Natural killer cell (primary cell): ENCODE data around the gene RASL11A. TPM values are rescaled to one million over a fixed set of nuclear protein-coding genes. Genes with fewer than 3 reads are reported as not detected.
A peak's percentile ranks its signal among the peaks of the same experiment; 100 is the strongest.
"Not testable (repeated sequence)": the region's sequence is repeated elsewhere in the genome, so short reads cannot be mapped to it uniquely, and the experiment has no call there.

Experiments
- ATAC-seq, 3 donors: fragments of 150-1000 bp in 2 of 3; fragments of 200-7000 bp in 1 of 3; cut with Tn5 transposase; 1 replicate in 1 of 3; 2 replicates in 2 of 3; pipeline ENCODE4 v1.10.0; 2021; ENCODE audit warnings: mild to moderate bottlenecking in 2 of 3, moderate library complexity in 2 of 3
- DNase-seq, 2 donors: peaks; one replicate each; pipeline versions ENCODE4 v3.0.0 to v3.0.0-alpha.2; 2013 to 2021; ENCODE audit warnings: mixed read lengths in 1 of 2
- H3K27ac ChIP-seq: one replicate; pipeline ENCODE4 v1.5.1; 2013; ENCODE audit warnings: mild to moderate bottlenecking, low read length
- H3K27me3 ChIP-seq: one replicate; pipeline ENCODE4 v1.6.1; 2013; ENCODE audit warnings: low read length; ENCODE audit not compliant: control insufficient read depth, insufficient read depth
- H3K36me3 ChIP-seq: one replicate; pipeline ENCODE4 v1.6.1; 2013; ENCODE audit warnings: low read length; ENCODE audit not compliant: control insufficient read depth, insufficient read depth
- H3K4me1 ChIP-seq: one replicate; pipeline ENCODE4 v1.6.1; 2013; ENCODE audit warnings: low read length; ENCODE audit not compliant: control insufficient read depth, insufficient read depth
- H3K4me3 ChIP-seq: one replicate; pipeline ENCODE4 v1.5.1; 2013; ENCODE audit warnings: low read length
- H3K9me3 ChIP-seq: one replicate; pipeline ENCODE4 v1.6.1; 2013; ENCODE audit warnings: low read length; ENCODE audit not compliant: control insufficient read depth, insufficient read depth
- H3K27ac Mint-ChIP-seq, 2 donors: one replicate each; pipeline ENCODE4 v1.8.0; 2022; ENCODE audit warnings: mild to moderate bottlenecking in 2 of 2, mixed read lengths in 2 of 2, moderate library complexity in 1 of 2
- H3K27me3 Mint-ChIP-seq, 2 donors: one replicate each; pipeline ENCODE4 v1.8.0; 2022; ENCODE audit warnings: low read depth in 2 of 2, mixed read lengths in 2 of 2
- H3K36me3 Mint-ChIP-seq: one replicate; pipeline ENCODE4 v1.8.0; 2022; ENCODE audit warnings: mixed read lengths
- H3K4me1 Mint-ChIP-seq, 2 donors: one replicate each; pipeline ENCODE4 v1.8.0; 2022; ENCODE audit warnings: mixed read lengths in 2 of 2
- H3K4me3 Mint-ChIP-seq: one replicate; pipeline ENCODE4 v1.8.0; 2022; ENCODE audit warnings: mild to moderate bottlenecking, moderate library complexity, mixed read lengths
- H3K9me3 Mint-ChIP-seq, 2 donors: one replicate each; pipeline ENCODE4 v1.8.0; 2022; ENCODE audit warnings: mixed read lengths in 2 of 2
- CTCF ChIP-seq: fragments of 200-600 bp; IDR thresholded peaks from one replicate; pipeline ENCODE4 v1.8.0; 2022; ENCODE audit warnings: antibody characterized with exemption
- WGBS: methylation state at CpG from one replicate; pipeline ENCODE4 v1.1.7; 2013; ENCODE audit warnings: missing lambda C conversion rate; ENCODE audit not compliant: insufficient coverage; 5-methylcytosine and 5-hydroxymethylcytosine counted together
- intact Hi-C: fragments of 100-400 bp; cut with micrococcal nuclease; formaldehyde crosslinking; loops from one replicate; pipeline ENCODE4 v1.14.2; 2022
- total RNA-seq, 4 donors: library from RNA; stranded (reverse); fragments of 120-200 nt in 1 of 4; gene quantifications; one replicate each; pipeline versions ENCODE4 v1.2.3 to v1.2.4, GENCODE V29; 2013 to 2022

The RASL11A gene
- total RNA-seq, 3 donors from 2014 or later (not counting 1 experiment from before 2014, with no cell fraction given) = 0.70 to 2.0 (median 1.4) TPM

- H3K4me3 Mint-ChIP-seq = no peak overlapping the region
- Histone ChIP-seq H3K4me1 (no peaks in the 10 kb centered on the region), H3K36me3 (no peaks in the 10 kb centered on the region), H3K27ac (no peak overlapping the region), H3K4me3 (no peak overlapping the region), H3K9me3 (no peaks in the 10 kb centered on the region), H3K27me3 (no peaks in the 10 kb centered on the region)
- H3K9me3 Mint-ChIP-seq = no peaks in the 10 kb centered on the region
- no peak overlapping the region for H3K27ac Mint-ChIP-seq
- no peaks in the 10 kb centered on the region for H3K4me1 Mint-ChIP-seq
- intact Hi-C loops = no loop called here
- ATAC-seq (no peak), DNase-seq (no peak)
- WGBS = 91% methylated on average over 4 of the region's 4 CpGs
- no peaks in the 10 kb centered on the region for H3K36me3 Mint-ChIP-seq
- no peak for TF ChIP-seq CTCF
- peaks cover 7 to 22% of the 10 kb centered on the region in 2 donors for H3K27me3 Mint-ChIP-seq
Observed at GRCh38 chr13:27290715-27291114, 20.1 kb downstream of the RASL11A start.

DNA sequence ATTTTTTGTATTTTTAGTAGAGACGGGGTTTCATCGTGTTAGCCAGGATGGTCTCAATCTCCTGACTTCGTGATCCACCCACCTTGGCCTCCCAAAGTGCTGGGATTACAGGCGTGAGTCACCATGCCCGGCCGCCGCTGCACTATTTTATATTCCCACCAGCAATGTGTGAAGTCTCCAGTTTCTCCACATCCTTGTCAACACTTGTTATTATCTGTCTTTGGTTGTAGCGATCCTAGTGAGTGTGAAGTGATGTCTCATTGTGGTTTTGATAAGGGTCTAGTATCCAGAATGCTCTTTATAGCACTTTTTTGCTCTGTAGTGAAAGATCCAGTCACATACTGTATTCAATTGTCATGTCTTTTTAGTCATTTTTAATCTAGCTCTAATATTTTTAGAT, 21.3 kb downstream of the RASL11A start:
- H3K9me3 Mint-ChIP-seq, H3K27ac ChIP-seq, H3K36me3 Mint-ChIP-seq, intact Hi-C loops, H3K9me3 ChIP-seq, ATAC-seq, H3K27me3 ChIP-seq, H3K4me3 Mint-ChIP-seq, H3K27ac Mint-ChIP-seq, H3K4me1 Mint-ChIP-seq, H3K36me3 ChIP-seq, H3K4me3 ChIP-seq, H3K4me1 ChIP-seq, DNase-seq: not testable (repeated sequence)
- WGBS = 91% methylated on average over 4 of the region's 8 CpGs
- H3K27me3 Mint-ChIP-seq = peaks cover 4 to 22% of the 10 kb centered on the region in 2 donors

DNA sequence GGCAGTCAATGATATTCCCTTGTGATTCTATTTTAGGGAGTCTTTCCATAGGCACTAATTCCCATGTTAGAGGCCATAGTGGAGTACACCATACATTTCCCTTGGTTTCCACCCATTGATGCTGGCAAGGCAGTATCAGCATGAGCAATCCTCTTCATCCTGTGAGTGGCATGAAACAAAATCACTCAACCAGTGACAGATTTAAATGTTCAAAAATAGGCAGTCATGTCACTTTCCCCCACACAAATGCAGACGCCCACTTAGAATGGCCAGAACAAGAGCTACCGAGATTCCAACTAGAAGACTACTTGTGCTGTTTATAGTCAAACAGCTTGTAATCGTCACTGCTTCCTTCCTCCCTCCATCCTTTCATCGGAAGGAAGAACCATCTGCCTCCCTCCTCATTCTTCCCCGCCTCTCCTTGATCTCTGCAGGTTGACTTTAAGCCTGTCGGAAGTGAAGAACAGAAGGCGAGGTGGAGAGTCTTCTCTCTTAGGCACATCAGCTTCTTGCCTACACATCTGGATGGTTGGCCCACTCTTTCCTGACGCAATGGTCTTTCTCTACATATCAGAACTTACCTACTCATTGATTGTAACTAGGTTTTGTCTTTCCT, 22.6 kb downstream of the RASL11A start:
- intact Hi-C loops = no loop called here
- Mint-ChIP-seq H3K4me1 (no peaks in the 10 kb centered on the region), H3K4me3 (no peak overlapping the region), H3K27ac (no peak overlapping the region), H3K9me3 (no peaks in the 10 kb centered on the region), H3K36me3 (no peaks in the 10 kb centered on the region), H3K27me3 (peaks cover 8 to 31% of the 10 kb centered on the region in 2 donors)
- 80% methylated on average over 8 of the region's 8 CpGs for WGBS
- Histone ChIP-seq H3K27me3 (no peaks in the 10 kb centered on the region), H3K9me3 (no peaks in the 10 kb centered on the region), H3K4me3 (no peak overlapping the region), H3K4me1 (no peaks in the 10 kb centered on the region), H3K27ac (no peak overlapping the region), H3K36me3 (no peaks in the 10 kb centered on the region)
- no peak for TF ChIP-seq CTCF
- ATAC-seq (no peak), DNase-seq (peak in 1 of 2 donors; percentile 40)

DNA sequence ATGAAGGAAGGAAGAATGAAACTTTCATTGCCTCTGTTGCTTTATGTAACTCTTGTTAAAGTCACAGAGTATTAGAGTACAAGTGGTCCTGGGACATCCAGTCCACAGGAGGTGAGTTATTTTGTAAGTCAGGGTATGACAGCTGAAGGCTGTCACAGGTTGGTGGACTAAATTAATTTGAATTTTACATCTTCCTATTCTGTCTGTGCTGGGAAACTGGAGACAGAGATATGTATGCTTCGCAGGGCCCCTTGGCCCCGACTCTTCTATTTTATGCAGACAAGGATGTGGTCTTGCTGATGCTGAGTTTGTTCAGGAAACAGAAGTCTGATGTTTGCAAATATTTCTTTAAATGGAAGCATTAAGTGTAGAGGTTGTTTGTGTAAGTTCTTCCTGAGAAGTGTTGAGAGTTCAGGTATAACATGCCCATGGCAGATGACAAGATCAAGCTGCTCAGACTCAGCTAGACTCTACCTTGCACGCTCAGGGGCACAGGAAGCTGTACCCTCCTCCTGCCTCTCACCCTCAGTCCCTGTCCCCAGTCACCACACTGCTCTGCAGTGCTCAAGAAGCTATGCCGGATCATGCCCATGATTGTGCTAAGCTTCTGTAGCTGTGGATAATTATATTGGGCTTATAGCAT, 23.4 kb downstream of the RASL11A start:
- H3K4me1 Mint-ChIP-seq = no peaks in the 10 kb centered on the region
- intact Hi-C loops = no loop called here
- no peaks in the 10 kb centered on the region for H3K9me3 ChIP-seq
- H3K4me3 ChIP-seq = no peak overlapping the region
- TF ChIP-seq CTCF = no peak
- H3K4me1 ChIP-seq = no peaks in the 10 kb centered on the region
- no peak overlapping the region for H3K27ac Mint-ChIP-seq
- H3K27ac ChIP-seq = no peak overlapping the region
- no peaks in the 10 kb centered on the region for H3K9me3 Mint-ChIP-seq
- peaks cover 8 to 37% of the 10 kb centered on the region in 2 donors for H3K27me3 Mint-ChIP-seq
- H3K27me3 ChIP-seq = no peaks in the 10 kb centered on the region
- no peaks in the 10 kb centered on the region for H3K36me3 Mint-ChIP-seq
- H3K36me3 ChIP-seq = no peaks in the 10 kb centered on the region
- no peak overlapping the region for H3K4me3 Mint-ChIP-seq
- 15% methylated on average over 4 of the region's 4 CpGs for WGBS
- peak in 1 of 2 donors; percentile 49 for DNase-seq
- peak in 2 of 3 donors; percentile 26 to 36 for ATAC-seq
